HG03135 (cell line): ENCODE results near the gene CRTAC1.
A peak's percentile ranks its signal among the peaks of the same experiment; 100 is the strongest.

Experiments
- ATAC-seq: cut with Tn5 transposase; IDR thresholded peaks from one replicate; pipeline ENCODE4 v1.9.1; 2021; ENCODE audit warnings: mild to moderate bottlenecking, moderate library complexity; ENCODE audit not compliant: unreplicated experiment

CRTAC1 gene, protein sequence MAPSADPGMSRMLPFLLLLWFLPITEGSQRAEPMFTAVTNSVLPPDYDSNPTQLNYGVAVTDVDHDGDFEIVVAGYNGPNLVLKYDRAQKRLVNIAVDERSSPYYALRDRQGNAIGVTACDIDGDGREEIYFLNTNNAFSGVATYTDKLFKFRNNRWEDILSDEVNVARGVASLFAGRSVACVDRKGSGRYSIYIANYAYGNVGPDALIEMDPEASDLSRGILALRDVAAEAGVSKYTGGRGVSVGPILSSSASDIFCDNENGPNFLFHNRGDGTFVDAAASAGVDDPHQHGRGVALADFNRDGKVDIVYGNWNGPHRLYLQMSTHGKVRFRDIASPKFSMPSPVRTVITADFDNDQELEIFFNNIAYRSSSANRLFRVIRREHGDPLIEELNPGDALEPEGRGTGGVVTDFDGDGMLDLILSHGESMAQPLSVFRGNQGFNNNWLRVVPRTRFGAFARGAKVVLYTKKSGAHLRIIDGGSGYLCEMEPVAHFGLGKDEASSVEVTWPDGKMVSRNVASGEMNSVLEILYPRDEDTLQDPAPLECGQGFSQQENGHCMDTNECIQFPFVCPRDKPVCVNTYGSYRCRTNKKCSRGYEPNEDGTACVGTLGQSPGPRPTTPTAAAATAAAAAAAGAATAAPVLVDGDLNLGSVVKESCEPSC

GRCh38 chr10:98030093-98030821 is at the start of gene CRTAC1:
Gene CRTAC1, minus strand, starts transcription at chr10:98030621. Its CDS starts 149 bp downstream, at chr10:98030472.
- no peak for ATAC-seq

DNA sequence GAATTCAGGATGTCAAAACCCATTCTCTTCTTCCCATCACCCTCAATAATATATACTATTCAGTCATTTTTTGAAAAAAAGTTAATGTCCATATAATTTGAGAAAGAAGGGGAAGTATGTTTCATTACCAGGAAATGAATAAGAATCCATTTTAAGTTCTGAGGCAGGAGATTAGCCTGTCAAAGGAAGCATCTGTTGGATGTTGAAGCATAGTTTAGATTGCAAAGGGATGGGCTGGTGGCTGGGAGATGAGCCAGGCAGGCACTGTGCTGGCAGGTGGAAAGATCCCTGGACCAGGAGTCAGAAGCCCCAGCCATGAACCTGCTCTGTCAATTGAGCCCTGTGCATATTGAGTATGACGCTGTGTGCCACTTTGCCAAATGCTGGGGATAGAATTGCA is 48.4 kb upstream of the CRTAC1 start:
- ATAC-seq, result no peak

GRCh38 chr10:98077223-98077622 is 46.8 kb upstream of the CRTAC1 start:
- ATAC-seq, result no peak

- no peak for ATAC-seq
Observed at GRCh38 chr10:98076086-98076485, 45.7 kb upstream of the CRTAC1 start.

DNA sequence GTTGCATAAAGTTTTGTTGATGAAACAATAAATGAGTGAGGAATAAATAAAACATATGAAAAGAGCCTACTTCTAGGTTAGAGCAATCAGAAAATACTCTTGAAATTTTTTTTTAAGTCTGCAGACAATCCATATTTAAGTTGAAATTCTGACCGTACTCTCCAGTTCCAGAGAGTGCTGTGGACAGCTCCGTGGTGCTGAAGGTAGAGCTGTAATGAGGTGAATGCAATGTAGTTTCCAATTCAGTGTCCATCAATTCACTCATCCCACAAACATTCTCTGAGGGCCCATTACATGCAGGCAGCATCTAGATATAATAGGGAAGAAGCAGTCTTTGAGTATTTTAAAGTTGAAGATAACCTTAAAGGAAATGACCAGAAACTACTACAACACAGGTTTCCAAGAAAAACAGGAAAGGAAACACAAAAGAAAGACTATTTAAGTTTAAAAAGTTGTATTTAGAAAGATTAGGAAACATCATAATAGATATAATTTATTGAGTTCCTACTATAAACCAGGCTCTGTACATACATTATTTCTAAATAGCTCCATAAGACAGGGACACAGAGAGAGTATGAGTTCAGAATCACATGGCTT is 44.0 kb upstream of the CRTAC1 start:
- ATAC-seq, result no peak

- no peak for ATAC-seq
Observed at GRCh38 chr10:98067165-98067564, 36.7 kb upstream of the CRTAC1 start.

- no peak for ATAC-seq
Observed at GRCh38 chr10:98063740-98064027, 33.3 kb upstream of the CRTAC1 start.

- ATAC-seq, result no peak
Observed at GRCh38 chr10:98062424-98062823, 32.0 kb upstream of the CRTAC1 start.

GRCh38 chr10:98060079-98060478 is 29.7 kb upstream of the CRTAC1 start:
- no peak for ATAC-seq

GRCh38 chr10:98058295-98058694 is 27.9 kb upstream of the CRTAC1 start:
- no peak for ATAC-seq

DNA sequence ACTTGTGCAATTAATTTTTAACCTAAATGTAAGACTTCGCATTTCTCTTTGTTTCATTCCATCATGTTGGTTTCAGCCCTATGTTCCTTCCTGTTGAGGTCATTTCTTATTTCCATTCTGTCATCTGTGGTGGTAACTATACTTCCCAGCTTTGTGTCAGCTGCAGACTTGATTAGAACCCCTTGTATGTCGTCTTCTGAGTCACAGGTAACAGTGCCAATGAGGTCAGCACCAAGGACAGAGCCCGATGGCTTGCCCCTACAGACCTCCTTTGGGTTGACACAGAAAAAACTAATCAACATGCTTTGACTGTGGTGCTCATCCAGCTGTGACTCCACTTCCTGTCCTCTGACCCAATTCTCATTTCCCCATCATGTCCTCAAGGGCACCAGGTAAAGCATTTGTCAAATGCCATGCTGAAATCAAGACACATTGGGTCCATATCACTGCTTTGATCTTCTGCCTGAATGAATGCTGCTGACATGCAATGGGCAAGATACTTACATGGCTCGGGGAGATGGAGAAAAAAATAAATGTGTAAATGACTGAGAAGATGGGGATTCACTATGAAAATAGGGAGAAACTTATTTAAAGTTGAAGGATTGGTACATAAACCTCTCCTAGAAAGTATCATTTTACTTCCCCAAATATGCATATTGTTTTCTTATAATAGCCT is 25.6 kb upstream of the CRTAC1 start:
- ATAC-seq, result peak; percentile 52

DNA sequence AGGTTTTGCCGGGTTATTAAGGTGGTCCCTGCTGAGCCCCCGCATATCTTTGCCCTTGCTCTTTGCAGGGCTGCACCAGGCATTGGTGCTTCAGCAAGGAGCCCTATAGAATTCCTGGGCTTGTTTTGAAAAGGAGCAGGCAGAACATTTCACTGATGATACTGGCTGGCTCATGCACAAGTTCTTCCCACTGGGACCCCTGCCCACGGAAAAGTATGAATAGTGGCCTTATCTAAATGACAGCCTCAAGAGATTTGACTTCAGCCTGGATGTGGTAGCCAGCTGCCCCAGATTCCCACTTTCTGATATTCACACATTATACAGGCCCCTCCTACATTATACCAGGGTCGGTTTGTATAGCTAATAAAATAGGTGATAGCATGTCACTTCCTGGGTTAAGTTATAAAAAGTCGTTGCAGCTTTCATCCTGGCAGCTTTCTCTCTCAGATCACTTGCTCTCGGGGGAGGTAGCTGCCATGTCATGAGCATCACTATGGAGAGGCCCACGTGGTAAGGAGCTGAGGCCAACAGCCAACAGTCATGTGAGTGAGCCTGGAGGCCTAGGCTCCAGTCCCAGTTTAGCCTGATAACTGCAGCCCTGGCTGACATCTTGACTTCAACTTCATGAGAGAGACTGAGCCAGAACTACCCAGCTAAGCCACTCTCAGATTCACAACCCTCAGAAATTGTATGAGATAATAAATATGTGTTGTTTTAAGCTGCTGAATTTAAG is 16.8 kb upstream of the CRTAC1 start:
- ATAC-seq, result no peak

DNA sequence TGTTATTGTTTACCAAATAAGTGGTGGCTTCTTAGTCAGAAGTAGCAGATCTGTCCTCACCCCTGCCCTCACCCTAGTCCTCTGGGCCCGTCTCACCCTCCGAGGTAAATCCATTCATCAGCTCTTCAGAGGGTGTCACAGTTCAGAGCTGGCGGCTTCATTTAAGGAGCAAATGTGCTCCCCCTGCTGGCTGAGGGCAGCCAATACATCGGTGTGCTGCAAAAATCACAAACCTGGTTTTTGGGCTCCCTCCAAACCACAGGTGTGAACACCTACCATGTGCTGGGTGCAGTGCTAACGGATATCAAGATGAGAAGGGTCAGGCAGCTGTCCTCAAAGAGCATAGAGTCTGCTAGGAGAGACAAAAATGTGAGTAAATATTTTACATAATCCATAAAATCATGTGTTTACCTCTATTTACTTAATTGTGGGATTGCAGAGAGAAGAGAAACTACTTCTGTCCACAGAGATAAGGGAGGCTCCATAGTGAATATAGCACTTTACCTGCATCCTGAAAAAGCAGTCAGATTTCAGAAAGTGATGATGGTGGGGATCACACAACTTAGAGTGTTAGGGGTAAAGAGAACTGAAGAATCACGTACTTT is 15.5 kb upstream of the CRTAC1 start:
- no peak for ATAC-seq

- ATAC-seq, result no peak
Observed at GRCh38 chr10:98041352-98042043, 11.1 kb upstream of the CRTAC1 start.

DNA sequence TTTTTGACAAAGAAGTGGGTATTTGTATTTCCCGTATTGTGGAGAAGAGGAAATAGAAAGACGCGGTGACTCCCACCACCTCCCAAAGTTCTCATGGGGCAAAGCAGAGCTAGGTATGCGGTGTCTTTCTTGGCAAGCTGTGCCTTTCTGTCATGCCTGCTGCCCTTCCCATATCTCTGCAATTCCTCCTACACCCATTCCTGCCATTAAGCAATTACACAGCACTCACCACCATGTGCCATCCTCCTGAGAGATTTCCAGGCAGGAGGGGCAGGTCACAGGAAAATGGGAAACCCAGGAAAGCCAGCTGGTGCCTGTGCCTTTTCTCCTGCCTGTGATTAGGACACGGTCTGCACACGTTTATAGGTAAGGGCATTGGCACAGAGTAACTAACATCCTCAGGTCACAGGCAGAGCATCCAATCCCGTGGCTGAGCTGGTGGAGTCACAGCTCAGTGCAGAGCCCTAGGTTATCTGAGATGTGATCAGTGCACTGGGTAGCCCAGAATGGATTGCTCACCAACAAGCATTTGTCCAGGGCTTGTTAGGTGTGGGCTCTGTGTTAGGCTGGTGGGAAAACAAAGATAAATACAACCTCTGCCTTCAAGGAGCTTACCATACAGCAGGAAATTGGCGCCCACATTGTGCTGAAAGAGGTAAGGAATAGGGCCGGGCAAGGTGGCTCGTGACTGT is 9.4 kb upstream of the CRTAC1 start:
- no peak for ATAC-seq

DNA sequence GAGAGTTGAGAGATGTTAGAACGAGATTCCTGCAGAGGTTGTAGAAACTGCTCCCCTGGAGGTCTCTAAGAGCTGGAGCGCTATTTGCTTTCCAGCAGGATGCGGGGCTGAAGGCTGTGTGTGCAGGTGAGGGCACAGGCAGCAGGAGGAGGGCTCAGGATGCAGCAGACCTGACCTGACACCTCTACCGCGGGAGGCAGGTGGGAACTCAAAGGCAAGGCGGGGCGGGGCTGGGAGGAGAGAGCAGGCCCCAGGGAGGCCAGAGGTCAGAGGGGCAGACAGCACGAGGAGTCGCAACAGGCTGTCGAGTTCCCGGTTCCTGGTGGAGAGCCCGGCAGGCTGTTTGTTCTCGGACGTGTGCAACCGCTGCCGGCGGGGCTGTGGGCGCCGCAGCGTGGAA is 7.9 kb upstream of the CRTAC1 start:
- no peak for ATAC-seq

DNA sequence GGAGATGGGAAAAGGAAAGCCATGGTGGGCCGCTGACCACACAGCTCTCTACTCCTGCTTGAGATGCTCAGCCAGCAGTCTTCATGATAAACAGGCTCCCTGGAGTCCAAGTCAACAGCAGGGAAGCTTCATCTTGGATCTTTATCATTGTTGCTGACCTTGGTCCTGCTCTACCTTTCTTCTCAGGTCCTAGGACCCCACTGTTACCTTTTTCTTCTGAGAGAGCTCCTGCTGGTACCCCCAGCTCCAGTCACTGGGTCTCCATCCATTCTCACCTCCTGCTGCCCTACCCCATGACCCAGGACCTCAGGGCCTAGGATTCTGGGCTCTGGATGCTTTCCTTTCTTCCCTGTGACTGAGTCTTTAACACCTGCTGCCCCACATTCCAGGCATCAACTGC is 5.2 kb upstream of the CRTAC1 start:
- no peak for ATAC-seq

DNA sequence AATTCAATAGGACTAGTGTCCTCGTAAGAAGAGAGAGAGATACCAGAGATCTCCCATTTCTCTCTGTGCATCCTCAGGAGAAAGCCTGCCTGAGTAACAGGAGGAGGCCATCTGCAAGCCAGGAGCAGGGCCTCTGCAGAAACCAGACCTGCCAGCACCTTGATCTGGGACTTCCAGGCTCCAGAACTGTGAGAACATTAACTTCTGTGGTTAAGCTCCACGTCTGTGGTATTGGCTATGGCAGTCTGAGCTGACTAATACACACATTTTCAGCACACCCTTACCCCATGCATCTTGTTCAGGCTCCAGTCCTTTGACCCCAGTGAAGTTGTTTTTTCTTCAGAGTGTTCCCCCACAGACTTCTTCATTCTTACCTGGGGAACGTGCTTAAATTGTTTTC is 3.1 kb upstream of the CRTAC1 start:
- no peak for ATAC-seq

- ATAC-seq, result no peak
Observed at GRCh38 chr10:98031440-98031839, 1.0 kb upstream of the CRTAC1 start.
